ENCODE data around the gene N4BP3.

DNA sequence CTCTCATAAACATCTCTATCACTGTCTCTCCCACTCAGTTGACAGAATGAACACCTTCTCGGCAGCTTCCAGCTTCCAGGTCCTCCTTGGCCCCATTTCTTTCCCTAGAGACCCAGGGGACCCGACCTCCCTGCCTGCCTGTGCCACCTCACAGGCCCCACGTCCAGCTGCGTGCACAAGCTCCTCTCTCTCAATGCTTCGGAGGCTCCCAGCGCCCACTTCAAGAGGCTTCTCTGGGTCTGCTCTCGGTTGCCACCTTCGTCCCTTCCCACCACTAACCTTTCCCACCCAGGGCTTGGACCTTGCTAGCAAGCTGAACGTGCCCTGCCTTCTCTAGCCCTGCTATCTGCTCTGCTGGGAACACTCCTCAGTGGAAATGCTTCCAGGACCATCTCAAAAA, 2.8 kb upstream of the N4BP3 start:
- TF ChIP-seq, protein P1, sequence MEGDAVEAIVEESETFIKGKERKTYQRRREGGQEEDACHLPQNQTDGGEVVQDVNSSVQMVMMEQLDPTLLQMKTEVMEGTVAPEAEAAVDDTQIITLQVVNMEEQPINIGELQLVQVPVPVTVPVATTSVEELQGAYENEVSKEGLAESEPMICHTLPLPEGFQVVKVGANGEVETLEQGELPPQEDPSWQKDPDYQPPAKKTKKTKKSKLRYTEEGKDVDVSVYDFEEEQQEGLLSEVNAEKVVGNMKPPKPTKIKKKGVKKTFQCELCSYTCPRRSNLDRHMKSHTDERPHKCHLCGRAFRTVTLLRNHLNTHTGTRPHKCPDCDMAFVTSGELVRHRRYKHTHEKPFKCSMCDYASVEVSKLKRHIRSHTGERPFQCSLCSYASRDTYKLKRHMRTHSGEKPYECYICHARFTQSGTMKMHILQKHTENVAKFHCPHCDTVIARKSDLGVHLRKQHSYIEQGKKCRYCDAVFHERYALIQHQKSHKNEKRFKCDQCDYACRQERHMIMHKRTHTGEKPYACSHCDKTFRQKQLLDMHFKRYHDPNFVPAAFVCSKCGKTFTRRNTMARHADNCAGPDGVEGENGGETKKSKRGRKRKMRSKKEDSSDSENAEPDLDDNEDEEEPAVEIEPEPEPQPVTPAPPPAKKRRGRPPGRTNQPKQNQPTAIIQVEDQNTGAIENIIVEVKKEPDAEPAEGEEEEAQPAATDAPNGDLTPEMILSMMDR (IDR thresholded peaks at IDR 0.05) = no peak
- no peak for TF ChIP-seq POLR2A (IDR thresholded peaks at IDR 0.05)
